Measurements from ENCODE around the gene CSNK1G1.
A peak's percentile ranks its signal among the peaks of the same experiment; 100 is the strongest.
"Not testable (repeated sequence)": the region's sequence is repeated elsewhere in the genome, so short reads cannot be mapped to it uniquely, and the experiment has no call there.

Gene CSNK1G1

GRCh38 chr15:64265188-64265587 lies 90.8 kb downstream of the CSNK1G1 start:
- not testable (repeated sequence) for H3K27ac ChIP-seq (ENCODE audit: low read depth, low read length); H3K27me3 ChIP-seq (ENCODE audit: control insufficient read depth, insufficient read depth, low read length); H3K4me1 ChIP-seq (ENCODE audit: control insufficient read depth, insufficient read depth, low read length); H3K4me3 ChIP-seq (ENCODE audit: low read depth, low read length); H3K9ac ChIP-seq (ENCODE audit: low read length); H3K36me3 ChIP-seq (ENCODE audit: control insufficient read depth, insufficient read depth, low read length); H3K9me3 ChIP-seq (ENCODE audit: control insufficient read depth, insufficient read depth, low read depth, low read length)

- H3K4me3 ChIP-seq (ENCODE audit: low read depth, low read length): no peak overlapping the region
- no peak overlapping the region for H3K27ac ChIP-seq (ENCODE audit: low read depth, low read length)
- H3K9ac ChIP-seq (ENCODE audit: low read length): no peak overlapping the region
- no peaks in the 10 kb centered on the region for H3K36me3 ChIP-seq (ENCODE audit: control insufficient read depth, insufficient read depth, low read length)
- H3K9me3 ChIP-seq (ENCODE audit: control insufficient read depth, insufficient read depth, low read depth, low read length): peaks cover 6% of the 10 kb centered on the region
- H3K27me3 ChIP-seq (ENCODE audit: control insufficient read depth, insufficient read depth, low read length): no peaks in the 10 kb centered on the region
- no peaks in the 10 kb centered on the region for H3K4me1 ChIP-seq (ENCODE audit: control insufficient read depth, insufficient read depth, low read length)
Observed at GRCh38 chr15:64264502-64264901, 91.5 kb downstream of the CSNK1G1 start.

- no peak overlapping the region for H3K9ac ChIP-seq (ENCODE audit: low read length)
- no peaks in the 10 kb centered on the region for H3K36me3 ChIP-seq (ENCODE audit: control insufficient read depth, insufficient read depth, low read length)
- no peaks in the 10 kb centered on the region for H3K4me1 ChIP-seq (ENCODE audit: control insufficient read depth, insufficient read depth, low read length)
- no peaks in the 10 kb centered on the region for H3K27me3 ChIP-seq (ENCODE audit: control insufficient read depth, insufficient read depth, low read length)
- H3K4me3 ChIP-seq (ENCODE audit: low read depth, low read length): no peak overlapping the region
- no peak overlapping the region for H3K27ac ChIP-seq (ENCODE audit: low read depth, low read length)
- peaks cover 6% of the 10 kb centered on the region for H3K9me3 ChIP-seq (ENCODE audit: control insufficient read depth, insufficient read depth, low read depth, low read length)
Observed at GRCh38 chr15:64263567-64263966, 92.4 kb downstream of the CSNK1G1 start.

DNA sequence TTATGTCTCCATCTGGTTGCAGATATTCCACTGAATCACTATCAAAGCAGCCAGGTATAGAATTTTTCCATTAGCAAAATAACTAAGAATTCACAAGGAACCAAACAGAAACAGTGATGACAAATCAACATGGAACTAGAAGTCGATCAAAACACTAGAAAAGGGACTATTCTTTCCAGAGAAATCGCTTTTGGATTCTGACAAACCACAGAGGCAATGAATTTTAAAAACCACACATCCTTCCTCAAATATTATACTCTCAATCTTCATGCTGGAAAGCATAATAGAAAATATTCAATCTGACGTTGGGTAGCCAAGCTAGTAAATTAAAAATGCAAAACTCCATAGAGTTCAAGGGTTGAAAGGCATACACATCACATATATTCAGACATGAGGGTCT lies 99.9 kb downstream of the CSNK1G1 start:
- no peaks in the 10 kb centered on the region for H3K27me3 ChIP-seq (ENCODE audit: control insufficient read depth, insufficient read depth, low read length)
- peaks cover 3% of the 10 kb centered on the region; the same call in 1 of the 2 replicates for H3K36me3 ChIP-seq (ENCODE audit: control insufficient read depth, insufficient read depth, low read length)
- no peaks in the 10 kb centered on the region for H3K9me3 ChIP-seq (ENCODE audit: control insufficient read depth, insufficient read depth, low read depth, low read length)
- H3K4me3 ChIP-seq (ENCODE audit: low read depth, low read length): no peak overlapping the region
- H3K4me1 ChIP-seq (ENCODE audit: control insufficient read depth, insufficient read depth, low read length): peaks cover 13% of the 10 kb centered on the region; the same call in 1 of the 2 replicates
- H3K9ac ChIP-seq (ENCODE audit: low read length): no peak overlapping the region
- peak overlapping the region; percentile 56; the same call in 1 of the 2 replicates for H3K27ac ChIP-seq (ENCODE audit: low read depth, low read length)

GRCh38 chr15:64251658-64252057 lies 104.3 kb downstream of the CSNK1G1 start:
- no peaks in the 10 kb centered on the region for H3K9me3 ChIP-seq (ENCODE audit: control insufficient read depth, insufficient read depth, low read depth, low read length)
- H3K27ac ChIP-seq (ENCODE audit: low read depth, low read length): no peak overlapping the region
- peaks cover 31% of the 10 kb centered on the region for H3K4me1 ChIP-seq (ENCODE audit: control insufficient read depth, insufficient read depth, low read length)
- no peaks in the 10 kb centered on the region for H3K36me3 ChIP-seq (ENCODE audit: control insufficient read depth, insufficient read depth, low read length)
- H3K9ac ChIP-seq (ENCODE audit: low read length): no peak overlapping the region
- H3K27me3 ChIP-seq (ENCODE audit: control insufficient read depth, insufficient read depth, low read length): no peaks in the 10 kb centered on the region
- H3K4me3 ChIP-seq (ENCODE audit: low read depth, low read length): no peak overlapping the region

GRCh38 chr15:64251121-64251520 lies 104.9 kb downstream of the CSNK1G1 start:
- Histone ChIP-seq H3K36me3 (ENCODE audit: control insufficient read depth, insufficient read depth, low read length) (no peaks in the 10 kb centered on the region), H3K4me3 (ENCODE audit: low read depth, low read length) (no peak overlapping the region), H3K9ac (ENCODE audit: low read length) (no peak overlapping the region), H3K27ac (ENCODE audit: low read depth, low read length) (no peak overlapping the region), H3K27me3 (ENCODE audit: control insufficient read depth, insufficient read depth, low read length) (no peaks in the 10 kb centered on the region), H3K9me3 (ENCODE audit: control insufficient read depth, insufficient read depth, low read depth, low read length) (no peaks in the 10 kb centered on the region), H3K4me1 (ENCODE audit: control insufficient read depth, insufficient read depth, low read length) (peaks cover 30% of the 10 kb centered on the region)

DNA sequence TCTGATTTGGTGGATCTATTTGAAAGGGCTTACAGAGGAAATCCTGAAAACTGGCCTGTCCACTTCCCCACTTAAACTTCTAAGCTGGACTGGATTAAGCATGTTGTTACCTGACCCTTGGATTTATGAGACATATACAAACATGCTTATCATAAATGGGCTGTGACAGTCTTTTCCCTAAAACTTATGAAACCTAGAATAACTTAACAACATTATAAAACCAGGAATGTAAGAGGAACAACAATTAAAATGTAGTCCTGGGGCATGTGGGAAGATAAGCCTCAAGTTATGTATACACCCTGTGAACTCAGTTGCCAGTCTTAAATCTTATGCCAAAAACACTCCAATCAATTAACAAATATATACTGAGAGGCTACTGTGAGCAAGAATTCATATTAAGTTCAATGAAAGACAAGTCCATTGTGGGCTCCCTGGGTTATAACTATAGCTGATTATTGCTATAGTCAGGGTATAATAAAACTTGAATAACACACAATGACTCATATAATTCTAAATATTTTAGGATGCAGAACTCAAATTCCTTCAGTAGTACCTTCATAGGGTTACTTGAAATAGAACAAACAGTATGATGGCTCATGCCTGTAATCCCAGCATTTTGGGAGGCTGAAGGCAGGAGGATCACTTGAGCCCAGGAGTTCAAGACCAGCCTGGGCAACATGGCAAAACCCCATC lies 105.9 kb downstream of the CSNK1G1 start:
- Histone ChIP-seq H3K27ac (ENCODE audit: low read depth, low read length) (no peak overlapping the region), H3K9me3 (ENCODE audit: control insufficient read depth, insufficient read depth, low read depth, low read length) (no peaks in the 10 kb centered on the region), H3K4me1 (ENCODE audit: control insufficient read depth, insufficient read depth, low read length) (peaks cover 20% of the 10 kb centered on the region), H3K9ac (ENCODE audit: low read length) (no peak overlapping the region), H3K4me3 (ENCODE audit: low read depth, low read length) (no peak overlapping the region), H3K36me3 (ENCODE audit: control insufficient read depth, insufficient read depth, low read length) (no peaks in the 10 kb centered on the region), H3K27me3 (ENCODE audit: control insufficient read depth, insufficient read depth, low read length) (no peaks in the 10 kb centered on the region)

GRCh38 chr15:64249406-64249805 lies 106.6 kb downstream of the CSNK1G1 start:
- H3K27ac ChIP-seq (ENCODE audit: low read depth, low read length): no peak overlapping the region
- peaks cover 20% of the 10 kb centered on the region for H3K4me1 ChIP-seq (ENCODE audit: control insufficient read depth, insufficient read depth, low read length)
- H3K9me3 ChIP-seq (ENCODE audit: control insufficient read depth, insufficient read depth, low read depth, low read length): no peaks in the 10 kb centered on the region
- no peak overlapping the region for H3K9ac ChIP-seq (ENCODE audit: low read length)
- no peak overlapping the region for H3K4me3 ChIP-seq (ENCODE audit: low read depth, low read length)
- no peaks in the 10 kb centered on the region for H3K27me3 ChIP-seq (ENCODE audit: control insufficient read depth, insufficient read depth, low read length)
- no peaks in the 10 kb centered on the region for H3K36me3 ChIP-seq (ENCODE audit: control insufficient read depth, insufficient read depth, low read length)

GRCh38 chr15:64247906-64248541 lies 107.9 kb downstream of the CSNK1G1 start:
- Histone ChIP-seq H3K27ac (ENCODE audit: low read depth, low read length) (peak overlapping the region; percentile 84), H3K27me3 (ENCODE audit: control insufficient read depth, insufficient read depth, low read length) (no peaks in the 10 kb centered on the region), H3K9me3 (ENCODE audit: control insufficient read depth, insufficient read depth, low read depth, low read length) (no peaks in the 10 kb centered on the region), H3K4me1 (ENCODE audit: control insufficient read depth, insufficient read depth, low read length) (peaks cover 20% of the 10 kb centered on the region), H3K9ac (ENCODE audit: low read length) (no peak overlapping the region), H3K4me3 (ENCODE audit: low read depth, low read length) (no peak overlapping the region; the same call in 1 of the 2 replicates), H3K36me3 (ENCODE audit: control insufficient read depth, insufficient read depth, low read length) (no peaks in the 10 kb centered on the region)

GRCh38 chr15:64247535-64247905 lies 108.5 kb downstream of the CSNK1G1 start:
- Histone ChIP-seq H3K27ac (ENCODE audit: low read depth, low read length) (peak overlapping the region; percentile 84), H3K4me3 (ENCODE audit: low read depth, low read length) (no peak overlapping the region), H3K36me3 (ENCODE audit: control insufficient read depth, insufficient read depth, low read length) (no peaks in the 10 kb centered on the region), H3K27me3 (ENCODE audit: control insufficient read depth, insufficient read depth, low read length) (no peaks in the 10 kb centered on the region), H3K9ac (ENCODE audit: low read length) (no peak overlapping the region), H3K9me3 (ENCODE audit: control insufficient read depth, insufficient read depth, low read depth, low read length) (no peaks in the 10 kb centered on the region), H3K4me1 (ENCODE audit: control insufficient read depth, insufficient read depth, low read length) (peaks cover 20% of the 10 kb centered on the region)

DNA sequence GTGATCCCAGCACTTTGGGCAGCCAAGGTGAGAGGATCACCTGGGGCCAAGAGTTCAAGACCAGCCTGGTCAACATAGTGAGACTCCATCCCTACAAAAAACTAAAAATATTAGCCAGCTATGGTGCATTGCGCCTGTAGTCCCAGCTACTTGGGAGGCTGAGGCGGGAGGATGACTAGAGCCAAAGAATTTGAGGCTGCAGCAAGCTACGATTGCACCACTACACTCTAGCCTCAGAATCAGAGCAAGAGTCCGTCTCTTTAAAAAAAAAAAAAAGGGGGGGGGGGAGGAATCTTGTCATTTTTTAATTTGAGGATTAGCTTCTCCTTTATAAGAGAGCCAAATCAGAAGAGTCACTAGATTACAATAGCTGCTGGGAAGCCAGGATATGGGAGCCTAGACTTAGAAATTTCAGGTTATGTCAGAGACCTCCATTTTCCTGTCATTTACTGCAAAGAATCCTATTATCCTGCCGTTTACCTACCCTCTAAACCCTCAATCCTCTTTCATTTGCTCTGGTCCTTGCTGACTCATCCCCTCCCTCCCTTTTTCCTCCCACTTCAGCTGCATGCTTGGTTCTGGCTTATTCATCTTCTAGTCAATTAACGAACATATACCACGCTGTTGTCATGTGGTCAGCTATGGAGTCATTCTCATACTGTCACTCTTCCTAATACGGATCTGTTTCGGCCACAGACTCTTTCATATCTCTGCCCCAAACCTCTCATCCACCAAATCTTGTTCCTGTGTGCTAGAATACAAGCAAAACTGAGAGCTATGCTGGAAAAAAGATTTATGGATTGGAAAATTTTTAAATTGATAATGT lies 109.4 kb downstream of the CSNK1G1 start:
- peak overlapping the region; percentile 53 for H3K9ac ChIP-seq (ENCODE audit: low read length)
- H3K4me1 ChIP-seq (ENCODE audit: control insufficient read depth, insufficient read depth, low read length): peaks cover 20% of the 10 kb centered on the region
- no peak overlapping the region for H3K4me3 ChIP-seq (ENCODE audit: low read depth, low read length)
- no peaks in the 10 kb centered on the region for H3K9me3 ChIP-seq (ENCODE audit: control insufficient read depth, insufficient read depth, low read depth, low read length)
- H3K36me3 ChIP-seq (ENCODE audit: control insufficient read depth, insufficient read depth, low read length): no peaks in the 10 kb centered on the region
- no peaks in the 10 kb centered on the region for H3K27me3 ChIP-seq (ENCODE audit: control insufficient read depth, insufficient read depth, low read length)
- H3K27ac ChIP-seq (ENCODE audit: low read depth, low read length): peak overlapping the region; percentile 84
